Activated T-helper 1 cell treated with Interleukin-2 at 50 U/mL for 16 hours (primary cell): ENCODE measurements around the gene FOXD4L6.
"Not testable (repeated sequence)": the region's sequence is repeated elsewhere in the genome, so short reads cannot be mapped to it uniquely, and the experiment has no call there.

Source experiments
- DNase-seq: peaks from one replicate; pipeline ENCODE4 v3.0.0-alpha.2; 2020; ENCODE audit warnings: low read depth

Gene FOXD4L6

DNA sequence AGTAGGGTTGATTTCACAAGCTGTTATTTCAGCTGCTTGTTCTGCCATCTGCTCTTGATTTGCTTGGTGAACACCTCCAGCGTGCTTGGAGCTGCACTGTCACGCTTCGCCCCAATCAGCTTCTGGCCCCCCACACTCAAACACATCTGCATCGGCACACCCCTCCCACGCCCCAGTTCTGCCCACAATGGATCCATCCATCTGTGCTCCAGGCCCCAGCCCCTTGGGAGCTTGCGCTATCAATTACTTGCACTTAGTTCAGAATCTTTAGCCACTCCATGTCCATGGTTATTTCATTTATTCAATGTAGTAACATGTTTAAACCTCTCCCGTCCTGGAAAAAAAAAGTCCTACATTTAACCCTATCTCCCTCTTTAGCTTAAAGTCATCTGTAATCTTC, 28.0 kb downstream of the FOXD4L6 start:
- not testable (repeated sequence) for DNase-seq

- not testable (repeated sequence) for DNase-seq
Observed at GRCh38 chr9:41098759-41099158, 29.7 kb downstream of the FOXD4L6 start.

DNA sequence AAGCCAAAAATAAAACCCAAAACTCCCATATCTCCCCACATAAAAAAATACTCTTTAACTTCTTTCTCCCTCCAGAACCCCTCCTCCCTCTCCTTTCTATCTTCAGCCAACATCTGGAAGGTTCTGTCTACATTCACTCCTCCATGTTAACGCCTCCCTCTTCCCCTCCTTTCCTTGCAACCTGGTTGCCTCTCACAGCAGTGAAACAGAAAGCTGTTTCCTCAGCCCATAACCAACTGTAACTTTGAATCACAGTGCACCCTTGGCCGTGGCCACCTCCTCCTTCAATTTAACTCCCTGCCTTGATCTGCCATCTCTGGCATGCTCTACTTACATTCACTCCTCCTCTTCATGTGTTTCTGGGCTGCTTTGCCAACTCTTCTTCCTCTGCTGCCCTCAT, 33.4 kb downstream of the FOXD4L6 start:
- not testable (repeated sequence) for DNase-seq

- DNase-seq: not testable (repeated sequence)
Observed at GRCh38 chr9:41094010-41094773, 34.3 kb downstream of the FOXD4L6 start.

GRCh38 chr9:41090922-41091321, 37.6 kb downstream of the FOXD4L6 start:
- DNase-seq: not testable (repeated sequence)

DNA sequence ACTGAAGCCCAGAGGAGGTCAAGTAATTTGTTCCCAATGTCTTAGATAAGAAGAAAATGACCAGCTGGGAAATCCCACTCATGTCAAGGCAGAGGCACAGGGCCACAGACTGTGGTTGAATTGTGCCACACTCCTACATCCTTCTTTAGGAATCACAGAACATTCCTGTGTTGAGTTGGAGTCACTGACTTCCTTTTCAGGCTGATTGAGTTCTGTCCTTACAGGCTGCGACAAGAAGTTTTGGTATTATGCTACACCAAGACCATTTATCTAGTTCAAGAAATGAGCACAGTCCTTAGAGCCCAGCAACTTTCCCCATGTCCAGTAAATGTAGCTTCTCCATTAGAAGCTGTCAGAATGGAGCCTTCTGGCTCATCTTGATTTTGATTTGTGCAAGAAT, 38.1 kb downstream of the FOXD4L6 start:
- not testable (repeated sequence) for DNase-seq

DNA sequence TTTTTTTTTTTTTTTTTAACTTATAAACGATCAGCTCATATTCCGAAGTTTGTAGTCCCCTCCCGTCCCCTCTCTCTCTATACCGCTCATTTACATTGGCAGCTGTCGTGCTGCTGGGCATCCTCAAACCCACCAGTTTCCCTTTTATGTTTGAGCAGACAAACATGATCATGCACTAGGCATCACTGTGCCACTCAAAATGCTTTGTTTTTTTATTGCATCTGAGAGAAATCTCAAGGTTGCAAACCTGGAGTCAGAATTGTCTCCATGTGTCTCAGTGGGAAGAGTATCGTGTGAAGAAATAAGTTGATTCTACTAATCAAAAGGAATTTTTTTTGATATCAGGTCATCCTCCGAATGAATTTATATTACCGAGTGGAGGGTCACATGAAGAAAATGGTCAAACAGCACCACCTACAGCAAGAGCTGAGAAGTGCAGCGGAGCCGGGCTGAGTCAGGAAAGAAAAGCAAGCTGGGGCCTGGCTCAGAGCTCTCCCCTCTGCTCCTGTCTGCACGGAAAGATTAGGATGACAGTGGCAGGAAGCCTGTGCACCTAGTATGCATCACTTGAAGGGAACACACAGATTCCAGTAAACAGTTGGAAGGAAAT, 39.9 kb downstream of the FOXD4L6 start:
- DNase-seq: not testable (repeated sequence)

- not testable (repeated sequence) for DNase-seq
Observed at GRCh38 chr9:41087929-41088328, 40.6 kb downstream of the FOXD4L6 start.

DNA sequence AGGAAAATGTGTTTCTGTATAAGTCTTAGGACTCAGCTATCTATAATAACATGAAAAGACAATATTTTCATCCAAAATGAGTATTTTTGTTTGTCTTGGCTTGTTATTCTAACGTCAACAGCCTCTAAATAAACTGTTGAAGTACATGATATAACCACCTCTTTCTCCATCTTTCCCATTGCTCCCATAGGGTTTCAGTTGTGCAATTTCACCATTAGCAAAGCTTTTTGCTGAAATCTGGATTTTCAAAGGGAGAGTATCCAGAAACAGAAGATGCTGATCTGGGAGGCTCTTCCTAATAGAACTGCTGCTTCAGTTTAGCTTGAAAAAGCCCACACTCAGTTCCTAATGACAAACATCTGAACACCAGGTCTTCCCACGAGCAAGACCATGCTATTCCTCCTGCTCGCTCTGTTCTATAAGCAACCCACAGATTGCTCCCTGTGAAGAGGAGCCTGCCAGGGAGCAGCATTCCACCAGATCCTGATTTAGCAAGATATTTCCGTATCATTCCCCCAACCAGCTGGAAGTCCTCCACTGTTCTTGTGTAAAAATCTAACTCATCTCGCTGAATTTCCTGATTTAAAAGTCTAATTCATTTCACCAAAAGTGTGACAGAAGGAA, 41.2 kb downstream of the FOXD4L6 start:
- not testable (repeated sequence) for DNase-seq

DNA sequence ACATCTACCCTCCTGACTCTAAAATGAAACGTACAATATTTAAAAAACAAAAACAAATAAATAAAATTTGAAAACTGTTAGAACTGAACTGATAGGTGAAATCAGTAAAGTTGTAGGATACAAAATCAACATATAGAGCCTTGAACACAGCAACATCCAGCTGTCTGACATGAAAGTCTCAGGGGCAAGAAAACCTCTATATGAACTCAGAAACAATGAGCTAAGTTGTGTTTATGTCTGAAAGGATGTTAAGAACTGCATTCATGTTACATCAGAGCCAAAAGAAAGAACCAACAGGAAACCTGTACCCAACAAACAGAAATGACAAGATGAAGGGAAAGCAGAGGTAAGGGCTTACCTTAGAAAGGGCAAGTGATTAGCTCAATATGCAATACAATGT, 41.8 kb downstream of the FOXD4L6 start:
- not testable (repeated sequence) for DNase-seq

- DNase-seq: not testable (repeated sequence)
Observed at GRCh38 chr9:41086215-41086614, 42.3 kb downstream of the FOXD4L6 start.

GRCh38 chr9:41082358-41082757, 46.1 kb downstream of the FOXD4L6 start:
- not testable (repeated sequence) for DNase-seq

DNA sequence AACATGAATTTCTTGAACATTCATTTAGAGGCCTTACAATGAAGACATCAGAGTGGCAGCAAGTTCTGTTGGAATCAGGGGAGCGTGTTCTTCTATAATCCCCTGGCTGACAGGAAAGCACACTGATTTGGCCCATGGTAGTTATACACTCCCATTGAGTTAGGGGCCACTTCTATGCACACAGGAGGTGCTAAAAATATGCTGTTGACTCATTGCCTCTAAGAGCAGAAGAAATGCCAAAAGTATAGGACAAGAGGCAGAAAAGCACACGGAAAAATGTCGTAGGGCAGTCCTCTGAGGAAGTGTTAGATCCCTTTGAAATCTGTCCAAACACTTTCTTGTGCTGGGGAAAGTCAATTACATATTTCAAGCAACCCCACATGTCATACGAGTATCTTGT, 49.0 kb downstream of the FOXD4L6 start:
- DNase-seq: not testable (repeated sequence)

GRCh38 chr9:41077586-41077985, 50.9 kb downstream of the FOXD4L6 start:
- not testable (repeated sequence) for DNase-seq
